Measurements from ENCODE around the gene ZFP36L1. TPM values are rescaled to one million over a fixed set of nuclear protein-coding genes. Genes with fewer than 3 reads are reported as not detected.
A peak's percentile ranks its signal among the peaks of the same experiment; 100 is the strongest.

ZFP36L1 gene
- total RNA-seq, 1 donor from 2014 or later, result 42.9 TPM

DNA sequence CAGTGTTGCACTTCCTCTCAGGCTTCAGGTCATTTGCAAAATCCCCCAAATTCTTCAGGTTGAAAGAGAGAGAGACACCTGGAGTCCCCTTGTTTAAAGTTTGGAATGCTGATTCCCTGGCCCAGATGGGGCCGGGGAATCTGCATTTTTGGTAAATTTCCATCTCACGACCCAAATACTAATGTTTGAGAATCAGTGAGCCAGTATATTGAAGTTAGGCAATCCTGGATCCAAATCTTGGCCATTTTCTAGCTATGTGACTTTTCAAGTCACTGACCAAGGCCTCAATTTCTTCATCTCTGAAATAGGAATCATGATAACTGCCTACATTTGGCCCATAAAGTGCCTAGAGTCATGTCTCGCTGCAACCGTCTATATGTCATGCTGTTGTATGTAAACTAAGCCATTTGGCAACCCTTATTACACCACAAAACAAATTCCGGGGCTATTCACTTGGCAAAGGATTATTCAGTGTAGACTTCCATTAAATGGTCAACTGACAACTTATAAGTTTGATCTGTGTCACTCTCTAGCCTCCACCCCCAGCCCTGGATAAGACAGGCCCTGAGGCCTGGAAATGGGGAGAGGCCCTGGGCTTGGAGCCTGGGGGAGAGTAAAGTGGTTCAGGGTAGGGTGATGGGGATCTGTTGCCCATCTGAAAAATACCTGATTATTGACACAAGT lies 3.7 kb upstream of the ZFP36L1 start:
- Histone ChIP-seq H3K9me3 (ENCODE audit: low read depth) (no peaks in the 10 kb centered on the region), H3K4me2 (peak overlapping the region; percentile 97), H3K36me3 (no peaks in the 10 kb centered on the region), H3F3A (ENCODE audit: low read depth) (peaks cover 66% of the 10 kb centered on the region), H3K79me2 (ENCODE audit: low read depth) (peaks cover 46% of the 10 kb centered on the region), H3K4me3 (peak overlapping the region; percentile 94), H3K27me3 (no peaks in the 10 kb centered on the region), H4K20me1 (ENCODE audit: low read depth) (peaks cover 13% of the 10 kb centered on the region), H3K9ac (no peak overlapping the region), H2AFZ (replicated peaks) (no peak overlapping the region), H3K4me1 (peaks cover 16% of the 10 kb centered on the region), H3K27ac (peak overlapping the region; percentile 99)
- no peak for TF ChIP-seq EZH2 (IDR thresholded peaks at IDR 0.05)
- TF ChIP-seq, protein P1, sequence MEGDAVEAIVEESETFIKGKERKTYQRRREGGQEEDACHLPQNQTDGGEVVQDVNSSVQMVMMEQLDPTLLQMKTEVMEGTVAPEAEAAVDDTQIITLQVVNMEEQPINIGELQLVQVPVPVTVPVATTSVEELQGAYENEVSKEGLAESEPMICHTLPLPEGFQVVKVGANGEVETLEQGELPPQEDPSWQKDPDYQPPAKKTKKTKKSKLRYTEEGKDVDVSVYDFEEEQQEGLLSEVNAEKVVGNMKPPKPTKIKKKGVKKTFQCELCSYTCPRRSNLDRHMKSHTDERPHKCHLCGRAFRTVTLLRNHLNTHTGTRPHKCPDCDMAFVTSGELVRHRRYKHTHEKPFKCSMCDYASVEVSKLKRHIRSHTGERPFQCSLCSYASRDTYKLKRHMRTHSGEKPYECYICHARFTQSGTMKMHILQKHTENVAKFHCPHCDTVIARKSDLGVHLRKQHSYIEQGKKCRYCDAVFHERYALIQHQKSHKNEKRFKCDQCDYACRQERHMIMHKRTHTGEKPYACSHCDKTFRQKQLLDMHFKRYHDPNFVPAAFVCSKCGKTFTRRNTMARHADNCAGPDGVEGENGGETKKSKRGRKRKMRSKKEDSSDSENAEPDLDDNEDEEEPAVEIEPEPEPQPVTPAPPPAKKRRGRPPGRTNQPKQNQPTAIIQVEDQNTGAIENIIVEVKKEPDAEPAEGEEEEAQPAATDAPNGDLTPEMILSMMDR (IDR thresholded peaks at IDR 0.05), result no peak
- TF ChIP-seq EZH2phosphoT487 (IDR thresholded peaks at IDR 0.05), result no peak
- H3K4me3 Mint-ChIP-seq, result peak overlapping the region; percentile 94
- H3K27me3 Mint-ChIP-seq (ENCODE audit: insufficient read depth, low read depth), result peaks cover 24% of the 10 kb centered on the region
- peaks cover 29% of the 10 kb centered on the region for H3K4me1 Mint-ChIP-seq
- no peak for DNase-seq (ENCODE audit: low spot score)
- H3K27ac Mint-ChIP-seq, result peak overlapping the region; percentile 96
- H3K36me3 Mint-ChIP-seq, result peaks cover 21% of the 10 kb centered on the region
- H3K9me3 Mint-ChIP-seq, result peaks cover 23% of the 10 kb centered on the region

DNA sequence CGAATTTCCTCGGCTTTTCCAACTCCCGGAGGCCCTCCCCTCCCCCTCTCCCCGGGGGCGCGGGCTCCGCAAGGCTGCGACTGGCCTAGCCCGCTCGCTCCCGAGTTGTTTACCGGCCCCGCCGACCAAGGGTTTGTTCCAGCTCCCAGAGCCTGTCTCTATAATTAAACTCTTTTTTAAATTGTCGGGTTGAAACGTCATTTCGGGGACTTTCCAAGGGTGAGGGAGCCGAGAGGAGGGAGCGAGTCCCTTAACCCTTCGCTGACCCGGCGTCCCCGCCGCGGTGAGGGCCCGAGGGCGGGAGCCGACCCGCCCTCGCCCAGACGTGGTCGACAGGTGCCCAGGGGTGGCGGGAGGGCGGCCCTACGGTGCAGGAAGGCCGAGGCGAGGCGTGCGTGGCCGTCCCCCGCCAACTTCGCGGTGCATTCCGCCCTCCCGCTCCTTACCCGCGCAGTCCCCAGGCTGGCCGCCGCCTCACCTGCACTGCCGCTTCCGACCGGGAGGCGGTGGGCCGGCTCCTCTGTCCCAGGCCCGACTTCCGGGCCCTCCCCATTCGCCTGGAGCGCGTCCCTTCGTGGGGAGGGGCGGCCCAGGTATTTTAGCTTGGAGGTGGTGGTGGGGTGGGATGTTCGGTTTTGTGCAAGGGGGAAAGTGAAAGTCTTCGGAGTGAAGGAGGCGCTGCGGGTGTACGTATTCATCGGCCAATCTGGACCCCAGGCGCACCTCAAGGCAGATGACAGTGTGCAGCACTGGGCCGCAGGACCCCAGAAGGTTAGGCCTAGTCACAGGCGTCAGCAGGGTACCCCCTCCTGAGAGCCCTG lies 2.9 kb upstream of the ZFP36L1 start:
- no peaks in the 10 kb centered on the region for H3K9me3 ChIP-seq (ENCODE audit: low read depth)
- Mint-ChIP-seq H3K4me3 (peak overlapping the region; percentile 94), H3K4me1 (peaks cover 29% of the 10 kb centered on the region), H3K27me3 (ENCODE audit: insufficient read depth, low read depth) (peaks cover 29% of the 10 kb centered on the region), H3K36me3 (peaks cover 27% of the 10 kb centered on the region), H3K9me3 (peaks cover 18% of the 10 kb centered on the region), H3K27ac (peak overlapping the region; percentile 96)
- no peaks in the 10 kb centered on the region for H3K36me3 ChIP-seq
- no peak overlapping the region for H2AFZ ChIP-seq (replicated peaks)
- peak overlapping the region; percentile 94 for H3K4me3 ChIP-seq
- peak overlapping the region; percentile 73 for H3K9ac ChIP-seq
- peaks cover 53% of the 10 kb centered on the region for H3K79me2 ChIP-seq (ENCODE audit: low read depth)
- TF ChIP-seq EZH2phosphoT487 (IDR thresholded peaks at IDR 0.05), result no peak
- TF ChIP-seq, protein P1 (IDR thresholded peaks at IDR 0.05), result peak; percentile 68
- H3K4me1 ChIP-seq, result peaks cover 16% of the 10 kb centered on the region
- peak overlapping the region; percentile 99 for H3K27ac ChIP-seq
- H3K27me3 ChIP-seq, result no peaks in the 10 kb centered on the region
- H3F3A ChIP-seq (ENCODE audit: low read depth), result peaks cover 74% of the 10 kb centered on the region
- H3K4me2 ChIP-seq, result peak overlapping the region; percentile 97
- H4K20me1 ChIP-seq (ENCODE audit: low read depth), result peaks cover 20% of the 10 kb centered on the region
- DNase-seq (ENCODE audit: low spot score), result peak; percentile 88

DNA sequence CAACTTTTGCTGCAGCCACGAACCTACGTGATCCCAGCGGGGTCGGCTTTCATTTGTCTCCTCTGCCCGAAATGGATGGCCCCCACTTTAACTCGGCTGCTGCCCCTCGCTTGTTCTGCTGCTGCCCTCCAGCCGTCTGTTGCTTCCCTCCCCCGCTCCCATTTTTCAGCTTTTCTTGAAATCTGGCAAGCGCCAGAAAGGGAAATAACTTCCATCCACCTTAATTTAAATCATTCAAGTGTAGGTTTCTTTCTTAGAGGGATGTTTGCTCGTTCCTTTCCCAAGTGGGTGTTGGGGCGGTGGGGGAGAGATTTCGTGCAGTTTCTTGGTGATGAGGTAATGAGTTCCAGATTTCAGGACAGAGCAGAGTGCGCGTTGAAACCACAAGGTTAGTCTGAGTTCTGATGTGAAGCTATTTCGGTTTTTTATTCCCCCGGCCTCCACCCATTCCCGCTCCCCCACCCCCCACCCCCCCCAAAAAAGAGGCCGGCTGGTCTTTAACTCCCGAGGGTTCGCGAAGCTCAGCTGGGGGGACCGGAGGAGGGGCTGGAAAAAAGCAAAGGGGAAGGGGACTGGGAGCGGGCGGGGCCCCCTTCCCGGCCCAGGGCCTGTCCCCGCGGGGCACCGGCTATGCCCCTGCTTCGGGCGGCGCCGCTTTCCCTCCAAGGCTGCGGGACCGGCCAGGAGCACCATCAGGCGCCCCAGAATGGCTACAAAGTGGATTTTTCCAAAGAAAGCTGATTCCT lies 2.2 kb upstream of the ZFP36L1 start:
- no peaks in the 10 kb centered on the region for H3K27me3 ChIP-seq
- peaks cover 33% of the 10 kb centered on the region for H3K27me3 Mint-ChIP-seq (ENCODE audit: insufficient read depth, low read depth)
- TF ChIP-seq, protein P1 (IDR thresholded peaks at IDR 0.05), result no peak
- TF ChIP-seq EZH2phosphoT487 (IDR thresholded peaks at IDR 0.05), result no peak
- TF ChIP-seq EZH2 (IDR thresholded peaks at IDR 0.05), result no peak
- peak overlapping the region; percentile 100 for H3K27ac Mint-ChIP-seq
- H3K4me1 ChIP-seq, result peaks cover 20% of the 10 kb centered on the region
- H3K36me3 Mint-ChIP-seq, result peaks cover 30% of the 10 kb centered on the region
- peaks cover 28% of the 10 kb centered on the region for H4K20me1 ChIP-seq (ENCODE audit: low read depth)
- DNase-seq (ENCODE audit: low spot score), result peak; percentile 59
- H3K9ac ChIP-seq, result peak overlapping the region; percentile 73
- peaks cover 17% of the 10 kb centered on the region for H3K9me3 Mint-ChIP-seq
- no peaks in the 10 kb centered on the region for H3K36me3 ChIP-seq
- peaks cover 82% of the 10 kb centered on the region for H3F3A ChIP-seq (ENCODE audit: low read depth)
- peak overlapping the region; percentile 94 for H3K4me3 Mint-ChIP-seq
- peaks cover 61% of the 10 kb centered on the region for H3K79me2 ChIP-seq (ENCODE audit: low read depth)
- peaks cover 32% of the 10 kb centered on the region for H3K4me1 Mint-ChIP-seq
- peak overlapping the region; percentile 99 for H3K27ac ChIP-seq
- no peaks in the 10 kb centered on the region for H3K9me3 ChIP-seq (ENCODE audit: low read depth)
- no peak overlapping the region for H2AFZ ChIP-seq (replicated peaks)
- H3K4me3 ChIP-seq, result peak overlapping the region; percentile 94
- H3K4me2 ChIP-seq, result peak overlapping the region; percentile 97
